Esophagus squamous epithelium (tissue), 5 donors: ENCODE results near the gene SLC24A3. TPM values are rescaled to one million over a fixed set of nuclear protein-coding genes. Genes with fewer than 3 reads are reported as not detected.

Source experiments
- DNase-seq: peaks from one replicate; lab custom pipeline; 2025; lab: John Stamatoyannopoulos, UW
- H3K27ac ChIP-seq, 4 donors: fragments of 200-600 bp; sonication (generic); one replicate each; pipeline ENCODE4 v1.5.1; 2016 to 2019; ENCODE audit warnings: mild to moderate bottlenecking in 1 of 4
- H3K27me3 ChIP-seq, 4 donors: fragments of 200-600 bp; sonication (generic); 1 replicate in 3 of 4; 2 replicates in 1 of 4; pipeline versions ENCODE4 v1.5.1 to v1.6.0; 2017 to 2021; ENCODE audit warnings: antibody characterized with exemption in 1 of 4
- H3K36me3 ChIP-seq, 3 donors: fragments of 200-600 bp; sonication (generic); one replicate each; pipeline ENCODE4 v1.5.1; 2016 to 2019
- H3K4me1 ChIP-seq, 3 donors: fragments of 200-600 bp; sonication (generic); one replicate each; pipeline ENCODE4 v1.5.1; 2017 to 2019
- H3K4me3 ChIP-seq, 4 donors: fragments of 200-600 bp; sonication (generic); 1 replicate in 3 of 4; 2 replicates in 1 of 4; pipeline ENCODE4 v1.5.1; 2016 to 2019; ENCODE audit warnings: mild to moderate bottlenecking in 2 of 4, moderate library complexity in 1 of 4
- H3K9me3 ChIP-seq, 3 donors: fragments of 200-600 bp; sonication (generic); one replicate each; pipeline ENCODE4 v1.5.1; 2016 to 2019
- POLR2A ChIP-seq, 4 donors: fragments of 450-650 bp; IDR thresholded peaks; one replicate each; pipeline ENCODE4 v1.6.1; 2017; ENCODE audit warnings: antibody characterized with exemption in 4 of 4, mild to moderate bottlenecking in 4 of 4, moderate library complexity in 3 of 4
- WGBS, 2 donors: methylation state at CpG; one replicate each; pipeline ENCODE4 v1.1.5; 2018; 5-methylcytosine and 5-hydroxymethylcytosine counted together
- intact Hi-C: fragments of 100-400 bp; cut with DNase I; formaldehyde crosslinking; loops from one replicate; pipeline ENCODE4 v1.15.0; 2022
- total RNA-seq, 4 donors: library from RNA; depleted of rRNA; stranded (reverse); fragments of >200 nt; gene quantifications; one replicate each; pipeline ENCODE4 v1.1.0, GENCODE V29; 2016
- TF ChIP-seq, protein P1 (sequence below), 6 experiments: fragments of 450-650 bp in 4 of 6; fragments of 200-600 bp in 2 of 6; sonication (generic) in 2 of 6; IDR thresholded peaks; one replicate each; pipeline ENCODE4 v1.5.1; 2016 to 2019; ENCODE audit warnings: antibody characterized with exemption in 6 of 6, mild to moderate bottlenecking in 4 of 6, moderate library complexity in 4 of 6
- donor health status: DM: yes; HTN: yes; CAD: no.

Gene SLC24A3
- total RNA-seq, 4 donors from 2014 or later: 3.0 to 8.2 (median 6.1) TPM

DNA sequence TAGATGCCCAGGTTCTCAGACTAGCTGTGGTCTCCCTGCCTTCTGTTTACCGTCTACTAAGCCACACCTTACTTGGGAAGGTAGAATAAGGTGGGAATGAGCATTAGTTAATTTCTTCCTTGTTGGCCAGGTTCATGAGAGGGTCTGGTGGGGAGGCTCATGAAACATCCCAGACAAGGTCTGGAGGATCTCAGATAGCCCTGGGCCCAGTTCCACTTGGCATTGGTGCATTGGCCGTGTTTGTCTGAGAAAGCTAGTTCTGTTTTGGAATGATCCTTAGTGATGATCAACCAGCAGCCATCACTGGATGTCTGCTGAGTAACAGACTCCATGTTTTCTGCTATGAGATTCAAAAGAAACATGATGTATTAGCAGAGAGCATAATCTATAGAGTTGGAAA, 155.1 kb downstream of the SLC24A3 start:
- no peaks in the 10 kb centered on the region for H3K9me3 ChIP-seq
- H3K27ac ChIP-seq: no peak overlapping the region
- WGBS, 2 donors: 71 to 78% methylated on average over 2 of the region's 2 CpGs
- no peak overlapping the region for H3K4me3 ChIP-seq
- TF ChIP-seq, protein P1, sequence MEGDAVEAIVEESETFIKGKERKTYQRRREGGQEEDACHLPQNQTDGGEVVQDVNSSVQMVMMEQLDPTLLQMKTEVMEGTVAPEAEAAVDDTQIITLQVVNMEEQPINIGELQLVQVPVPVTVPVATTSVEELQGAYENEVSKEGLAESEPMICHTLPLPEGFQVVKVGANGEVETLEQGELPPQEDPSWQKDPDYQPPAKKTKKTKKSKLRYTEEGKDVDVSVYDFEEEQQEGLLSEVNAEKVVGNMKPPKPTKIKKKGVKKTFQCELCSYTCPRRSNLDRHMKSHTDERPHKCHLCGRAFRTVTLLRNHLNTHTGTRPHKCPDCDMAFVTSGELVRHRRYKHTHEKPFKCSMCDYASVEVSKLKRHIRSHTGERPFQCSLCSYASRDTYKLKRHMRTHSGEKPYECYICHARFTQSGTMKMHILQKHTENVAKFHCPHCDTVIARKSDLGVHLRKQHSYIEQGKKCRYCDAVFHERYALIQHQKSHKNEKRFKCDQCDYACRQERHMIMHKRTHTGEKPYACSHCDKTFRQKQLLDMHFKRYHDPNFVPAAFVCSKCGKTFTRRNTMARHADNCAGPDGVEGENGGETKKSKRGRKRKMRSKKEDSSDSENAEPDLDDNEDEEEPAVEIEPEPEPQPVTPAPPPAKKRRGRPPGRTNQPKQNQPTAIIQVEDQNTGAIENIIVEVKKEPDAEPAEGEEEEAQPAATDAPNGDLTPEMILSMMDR (IDR thresholded peaks at IDR 0.05): no peak
- peaks cover 0 to 6% (median 0%) of the 10 kb centered on the region in 3 donors for H3K4me1 ChIP-seq
- intact Hi-C loops: no loop called here
- DNase-seq: no peak
- no peaks in the 10 kb centered on the region for H3K36me3 ChIP-seq
- H3K27me3 ChIP-seq: no peaks in the 10 kb centered on the region

DNA sequence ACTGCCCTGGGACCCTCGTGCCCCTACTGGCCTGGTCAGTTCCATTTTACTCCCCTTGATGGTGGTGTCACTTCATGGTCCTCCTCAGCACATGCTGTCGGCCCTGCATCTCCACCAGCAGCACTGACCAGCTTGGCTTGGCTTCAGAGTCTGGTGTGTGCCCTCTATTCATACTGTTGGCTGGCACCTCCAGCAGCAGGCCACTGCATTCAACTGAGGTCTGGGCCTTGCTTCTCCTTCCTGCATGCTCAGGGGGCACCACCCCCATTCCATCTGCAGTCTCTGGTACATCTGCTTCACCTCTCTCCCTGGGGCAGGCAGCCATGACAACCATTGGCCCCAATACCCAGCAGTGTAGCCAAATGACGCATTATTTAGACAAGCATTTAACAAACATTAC, 155.9 kb downstream of the SLC24A3 start:
- no peak overlapping the region for H3K4me3 ChIP-seq
- H3K9me3 ChIP-seq: no peaks in the 10 kb centered on the region
- H3K4me1 ChIP-seq: peaks cover 0 to 6% (median 0%) of the 10 kb centered on the region in 3 donors
- no peak for TF ChIP-seq POLR2A (IDR thresholded peaks at IDR 0.05)
- TF ChIP-seq, protein P1 (IDR thresholded peaks at IDR 0.05): no peak
- no peaks in the 10 kb centered on the region for H3K27me3 ChIP-seq
- intact Hi-C loops: no loop called here
- H3K36me3 ChIP-seq: no peaks in the 10 kb centered on the region
- 59 to 78% methylated on average over 3 of the region's 3 CpGs for WGBS, 2 donors
- H3K27ac ChIP-seq: no peak overlapping the region
- DNase-seq: no peak

DNA sequence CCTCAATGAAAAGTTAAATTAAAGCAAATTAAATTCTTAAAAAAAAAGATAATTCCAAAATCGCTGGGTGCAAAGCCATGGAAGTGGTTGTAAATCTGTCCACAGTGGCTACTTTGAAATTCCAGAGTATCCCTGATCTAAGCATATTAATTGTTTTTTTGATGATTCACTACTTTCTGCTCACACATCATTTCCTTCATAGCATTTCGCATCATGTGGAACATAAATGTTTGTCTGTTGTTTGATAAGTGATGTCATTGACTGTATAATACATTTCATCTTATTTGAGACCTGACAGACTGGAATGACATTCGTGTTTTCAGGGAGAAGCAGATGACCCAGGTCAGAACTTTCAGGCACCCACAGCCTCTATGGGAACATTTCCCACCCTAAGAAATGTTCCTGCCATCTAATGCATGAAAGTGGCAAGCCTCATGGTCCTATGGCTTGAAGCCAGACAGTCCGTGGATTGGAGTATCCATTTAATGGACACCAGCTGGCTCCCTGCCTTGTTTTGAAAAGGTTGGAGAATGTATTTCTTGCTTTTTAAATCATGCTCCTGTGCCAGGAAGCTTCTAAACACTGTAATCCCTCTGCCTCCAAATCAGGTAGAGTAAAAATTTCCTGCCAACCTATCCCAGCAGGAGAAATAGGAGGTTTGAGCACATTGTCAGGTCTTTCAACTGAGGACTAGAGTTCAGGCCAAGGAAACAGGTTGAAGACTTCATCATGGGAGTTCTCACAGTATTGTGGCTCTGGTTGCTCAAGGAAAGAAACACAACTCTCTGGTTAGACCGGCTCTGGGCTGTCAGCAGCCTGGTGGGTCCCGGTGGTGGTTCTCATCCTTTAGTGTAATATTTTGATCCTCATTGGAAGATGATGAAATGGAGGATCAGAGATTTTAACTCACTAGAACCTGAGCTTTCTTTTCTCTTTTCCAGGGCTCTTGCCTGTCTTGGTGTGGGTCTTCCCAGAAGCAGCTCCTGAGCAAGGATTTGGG, 157.9 kb downstream of the SLC24A3 start:
- Histone ChIP-seq H3K27me3 (no peaks in the 10 kb centered on the region), H3K4me3 (no peak overlapping the region), H3K9me3 (no peaks in the 10 kb centered on the region), H3K4me1 (peaks cover 0 to 6% (median 0%) of the 10 kb centered on the region in 3 donors), H3K27ac (peak overlapping the region in 1 of 4 donors; percentile 45), H3K36me3 (no peaks in the 10 kb centered on the region)
- no peak for DNase-seq
- intact Hi-C loops: no loop called here
- TF ChIP-seq POLR2A (IDR thresholded peaks at IDR 0.05): no peak
- TF ChIP-seq, protein P1 (IDR thresholded peaks at IDR 0.05): no peak
- WGBS, 2 donors: 67% methylated on average over 6 of the region's 6 CpGs

DNA sequence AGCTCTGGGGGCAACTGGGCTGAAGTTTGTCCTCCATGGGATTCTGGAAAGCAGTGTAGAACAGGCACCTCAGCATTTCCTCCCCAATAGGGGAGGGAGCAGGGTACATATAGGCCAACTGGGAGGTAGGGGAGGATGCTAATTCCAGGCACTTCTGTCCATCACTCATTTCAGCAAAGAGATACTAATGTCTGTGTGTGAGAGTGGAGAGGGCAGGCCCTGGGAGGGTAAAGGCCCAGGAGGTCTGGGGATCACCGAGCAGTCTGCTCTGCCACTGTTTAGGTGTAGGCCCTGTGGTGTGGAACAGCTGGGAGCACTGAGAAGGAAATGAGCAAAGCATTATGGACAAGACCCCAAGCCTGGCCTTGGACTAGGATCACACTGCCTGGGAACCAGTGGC, 158.7 kb downstream of the SLC24A3 start:
- 88 to 100% methylated on average over 1 of the region's 1 CpG for WGBS, 2 donors
- Histone ChIP-seq H3K4me3 (no peak overlapping the region), H3K9me3 (no peaks in the 10 kb centered on the region), H3K4me1 (peaks cover 0 to 6% (median 0%) of the 10 kb centered on the region in 3 donors), H3K36me3 (no peaks in the 10 kb centered on the region), H3K27me3 (no peaks in the 10 kb centered on the region), H3K27ac (no peak overlapping the region)
- no peak for DNase-seq
- TF ChIP-seq POLR2A (IDR thresholded peaks at IDR 0.05): no peak
- TF ChIP-seq, protein P1 (IDR thresholded peaks at IDR 0.05): no peak
- intact Hi-C loops: no loop called here

DNA sequence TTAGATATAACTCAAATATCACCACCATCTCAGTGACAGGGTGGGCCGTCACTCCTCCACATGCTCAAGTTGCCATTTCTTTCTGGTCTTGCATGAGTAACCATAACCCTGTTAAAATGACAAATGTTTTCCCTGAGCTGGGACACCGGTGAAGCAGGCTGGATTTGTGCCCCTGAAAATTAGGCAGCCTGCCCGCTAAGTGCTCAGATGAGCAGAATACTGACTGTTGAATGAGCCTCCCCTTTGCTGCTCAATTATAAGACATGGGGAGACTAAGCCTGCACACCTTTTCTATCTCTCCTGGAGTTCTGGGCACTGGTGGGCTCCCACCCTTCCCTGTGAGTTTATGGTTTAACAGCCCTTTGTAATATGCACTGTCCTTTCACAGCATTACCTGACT, 161.8 kb downstream of the SLC24A3 start:
- intact Hi-C loops: no loop called here
- 91% methylated on average over 1 of the region's 3 CpGs for WGBS, 2 donors
- no peaks in the 10 kb centered on the region for H3K9me3 ChIP-seq
- TF ChIP-seq POLR2A (IDR thresholded peaks at IDR 0.05): no peak
- TF ChIP-seq, protein P1 (IDR thresholded peaks at IDR 0.05): no peak
- no peaks in the 10 kb centered on the region for H3K27me3 ChIP-seq
- H3K4me1 ChIP-seq: peaks cover 0 to 6% (median 0%) of the 10 kb centered on the region in 3 donors
- H3K27ac ChIP-seq: no peak overlapping the region
- no peaks in the 10 kb centered on the region for H3K36me3 ChIP-seq
- no peak for DNase-seq
- H3K4me3 ChIP-seq: no peak overlapping the region
